ENCODE results near the gene PECR. TPM values are rescaled to one million over a fixed set of nuclear protein-coding genes. Genes with fewer than 3 reads are reported as not detected.

Gene PECR
- total RNA-seq, 4 donors from 2014 or later = 44.6 to 85.6 (median 54.3) TPM

DNA sequence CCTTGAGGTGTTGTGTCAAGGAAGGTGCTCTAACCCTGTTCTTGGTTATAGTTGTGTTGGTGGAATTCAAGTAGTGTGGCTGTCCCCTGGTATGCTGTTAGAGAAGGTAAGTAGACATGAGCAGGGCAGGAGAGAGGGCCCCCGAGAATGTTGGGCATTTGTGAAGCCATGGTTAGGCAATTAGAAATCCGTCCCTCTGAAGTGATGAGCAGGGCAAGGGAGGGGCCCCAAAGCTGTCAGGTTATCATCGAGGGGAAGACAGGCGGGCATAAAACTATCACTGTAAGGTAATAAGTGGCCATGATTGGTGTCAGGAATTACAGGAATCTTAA lies 32.7 kb upstream of the PECR start:
- H3K36me3 ChIP-seq = peaks cover 0 to 65% (median 0%) of the 10 kb centered on the region in 3 donors

DNA sequence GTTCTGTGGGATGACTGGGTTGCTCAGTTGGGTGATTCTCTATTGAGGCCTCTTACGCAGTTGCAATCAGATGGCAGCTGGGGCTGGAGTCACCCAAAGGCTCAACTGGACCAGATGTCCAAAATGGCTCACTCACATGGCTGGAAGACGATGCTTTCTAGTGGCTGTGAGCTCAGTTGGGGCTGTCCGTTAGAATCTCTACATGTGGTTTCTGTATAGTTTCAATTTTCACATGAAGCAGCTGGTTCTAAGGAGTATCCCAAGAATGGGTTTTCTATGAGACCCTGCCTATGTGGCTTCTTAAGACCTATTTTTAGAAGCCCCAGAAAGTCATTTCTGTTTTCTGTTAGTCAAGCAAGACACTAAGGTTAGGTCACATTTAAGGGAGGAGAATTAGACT lies 32.0 kb upstream of the PECR start:
- no peak for DNase-seq
- Histone ChIP-seq H3K4me1 (peaks cover 0 to 35% (median 2%) of the 10 kb centered on the region in 4 donors), H3K36me3 (peaks cover 0 to 58% (median 0%) of the 10 kb centered on the region in 3 donors), H3K4me3 (no peak overlapping the region), H3K27me3 (no peaks in the 10 kb centered on the region), H3K27ac (no peak overlapping the region), H3K9me3 (no peaks in the 10 kb centered on the region)
- TF ChIP-seq, protein P1, sequence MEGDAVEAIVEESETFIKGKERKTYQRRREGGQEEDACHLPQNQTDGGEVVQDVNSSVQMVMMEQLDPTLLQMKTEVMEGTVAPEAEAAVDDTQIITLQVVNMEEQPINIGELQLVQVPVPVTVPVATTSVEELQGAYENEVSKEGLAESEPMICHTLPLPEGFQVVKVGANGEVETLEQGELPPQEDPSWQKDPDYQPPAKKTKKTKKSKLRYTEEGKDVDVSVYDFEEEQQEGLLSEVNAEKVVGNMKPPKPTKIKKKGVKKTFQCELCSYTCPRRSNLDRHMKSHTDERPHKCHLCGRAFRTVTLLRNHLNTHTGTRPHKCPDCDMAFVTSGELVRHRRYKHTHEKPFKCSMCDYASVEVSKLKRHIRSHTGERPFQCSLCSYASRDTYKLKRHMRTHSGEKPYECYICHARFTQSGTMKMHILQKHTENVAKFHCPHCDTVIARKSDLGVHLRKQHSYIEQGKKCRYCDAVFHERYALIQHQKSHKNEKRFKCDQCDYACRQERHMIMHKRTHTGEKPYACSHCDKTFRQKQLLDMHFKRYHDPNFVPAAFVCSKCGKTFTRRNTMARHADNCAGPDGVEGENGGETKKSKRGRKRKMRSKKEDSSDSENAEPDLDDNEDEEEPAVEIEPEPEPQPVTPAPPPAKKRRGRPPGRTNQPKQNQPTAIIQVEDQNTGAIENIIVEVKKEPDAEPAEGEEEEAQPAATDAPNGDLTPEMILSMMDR (IDR thresholded peaks at IDR 0.05) = no peak
- no peak for TF ChIP-seq POLR2A (IDR thresholded peaks at IDR 0.05)

More for the DNA sequence above, 32.7 kb upstream of the PECR start:
- peaks cover 0 to 35% (median 2%) of the 10 kb centered on the region in 4 donors for H3K4me1 ChIP-seq
- TF ChIP-seq, protein P1 (IDR thresholded peaks at IDR 0.05) = no peak
- TF ChIP-seq POLR2A (IDR thresholded peaks at IDR 0.05) = no peak
- H3K27me3 ChIP-seq = no peaks in the 10 kb centered on the region
- peak overlapping the region in 3 of 4 donors; percentile 63 to 76 (median 74) for H3K27ac ChIP-seq
- no peak for DNase-seq
- H3K9me3 ChIP-seq = no peaks in the 10 kb centered on the region
- H3K4me3 ChIP-seq = no peak overlapping the region

DNA sequence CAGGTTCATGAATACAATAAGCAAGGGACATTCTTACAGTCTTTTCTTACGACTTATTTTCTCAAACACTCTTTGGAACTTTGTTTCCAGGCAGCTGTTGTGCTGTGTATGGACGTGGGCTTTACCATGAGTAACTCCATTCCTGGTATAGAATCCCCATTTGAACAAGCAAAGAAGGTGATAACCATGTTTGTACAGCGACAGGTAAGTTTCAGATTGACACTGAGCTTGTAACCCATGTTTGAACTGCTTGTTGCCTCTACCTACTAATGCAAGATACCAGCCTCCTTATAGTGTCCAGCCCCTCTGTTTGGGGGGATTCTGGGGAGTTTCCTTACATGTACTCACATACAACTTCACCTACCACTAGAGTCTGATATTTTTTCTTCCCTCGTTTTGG lies 31.3 kb upstream of the PECR start:
- Histone ChIP-seq H3K36me3 (peaks cover 0 to 51% (median 0%) of the 10 kb centered on the region in 3 donors), H3K9me3 (no peaks in the 10 kb centered on the region), H3K27me3 (no peaks in the 10 kb centered on the region), H3K4me1 (peaks cover 0 to 35% (median 2%) of the 10 kb centered on the region in 4 donors), H3K27ac (no peak overlapping the region), H3K4me3 (no peak overlapping the region)
- TF ChIP-seq POLR2A (IDR thresholded peaks at IDR 0.05) = no peak
- TF ChIP-seq, protein P1 (IDR thresholded peaks at IDR 0.05) = no peak
- no peak for DNase-seq

DNA sequence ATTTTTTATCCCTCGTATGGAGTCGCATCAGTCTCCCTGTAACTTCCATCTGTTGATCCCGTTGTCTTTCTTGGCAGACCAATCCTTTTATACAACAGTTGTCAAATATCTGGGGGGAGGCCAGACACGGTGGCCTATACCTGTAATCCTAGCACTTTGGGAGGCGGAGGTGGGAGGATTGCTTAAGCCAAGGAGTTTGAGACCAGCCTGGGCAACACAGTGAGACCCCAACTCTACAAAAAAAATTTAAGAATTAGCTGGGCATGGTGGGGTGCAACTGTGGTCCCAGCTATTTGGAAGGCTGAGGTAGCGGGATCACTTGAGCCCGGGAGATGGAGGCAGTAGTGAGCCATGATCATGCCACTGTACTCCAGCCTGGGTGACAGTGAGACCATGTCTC lies 29.5 kb upstream of the PECR start:
- no peak overlapping the region for H3K4me3 ChIP-seq
- no peak for DNase-seq
- H3K36me3 ChIP-seq = peaks cover 0 to 33% (median 0%) of the 10 kb centered on the region in 3 donors
- H3K4me1 ChIP-seq = peaks cover 0 to 35% (median 2%) of the 10 kb centered on the region in 4 donors
- no peaks in the 10 kb centered on the region for H3K27me3 ChIP-seq
- TF ChIP-seq POLR2A (IDR thresholded peaks at IDR 0.05) = no peak
- TF ChIP-seq, protein P1 (IDR thresholded peaks at IDR 0.05) = no peak
- H3K9me3 ChIP-seq = no peaks in the 10 kb centered on the region
- no peak overlapping the region for H3K27ac ChIP-seq

DNA sequence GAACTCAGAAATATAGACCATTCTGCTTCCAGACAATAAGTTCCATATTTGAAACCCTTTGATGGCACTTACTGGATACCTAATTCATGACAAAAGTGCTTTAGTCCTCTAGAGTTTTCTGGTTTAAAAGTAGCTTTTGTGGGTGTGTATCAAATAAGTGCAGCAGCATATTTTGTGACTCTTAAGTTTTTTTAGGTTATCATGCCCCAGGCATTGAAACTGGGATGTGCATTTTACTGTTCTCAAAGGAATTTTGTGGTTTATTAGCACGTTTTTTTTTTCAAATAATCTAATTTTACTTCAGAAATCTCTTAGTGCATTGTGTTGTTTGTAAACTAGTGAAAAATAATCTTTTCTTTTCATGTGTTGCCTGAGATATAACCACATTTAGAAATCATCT lies 29.0 kb upstream of the PECR start:
- Histone ChIP-seq H3K36me3 (peaks cover 0 to 33% (median 0%) of the 10 kb centered on the region in 3 donors), H3K27ac (peak overlapping the region in 3 of 4 donors; percentile 83 to 87 (median 87)), H3K27me3 (no peaks in the 10 kb centered on the region), H3K4me3 (peak overlapping the region in 1 of 4 donors; percentile 73), H3K4me1 (peaks cover 0 to 32% (median 2%) of the 10 kb centered on the region in 4 donors), H3K9me3 (no peaks in the 10 kb centered on the region)
- DNase-seq = no peak
- TF ChIP-seq, protein P1 (IDR thresholded peaks at IDR 0.05) = no peak
- no peak for TF ChIP-seq POLR2A (IDR thresholded peaks at IDR 0.05)

Measured in Peyer's patch (tissue), 4 donors.